K562 (cell line): Measurements from ENCODE around the gene CACNB1. TPM values are rescaled to one million over a fixed set of nuclear protein-coding genes. Genes with fewer than 3 reads are reported as not detected.
A peak's percentile ranks its signal among the peaks of the same experiment; 100 is the strongest.

Experiments
- ATAC-seq: fragments of 200-7000 bp; cut with Tn5 transposase; 3 replicates; pipeline ENCODE4 v1.9.1; 2020; ENCODE audit warnings: moderate library complexity
- BruUV-seq: library from RNA; stranded (reverse); fragments of 400-500 nt; replicated peaks from 2 replicates; lab custom pipeline; 2021; lab: Mats Ljungman, UMichigan
- CTCF ChIA-PET: fragments of 300-600 bp; formaldehyde crosslinking; extraction: SDS; loops from one replicate; lab custom pipeline; 2021; ENCODE audit warnings: low intra/inter-chr PET ratio; lab: Yijun Ruan, JAX
- POLR2A ChIA-PET: fragments of 300-600, 350-650 bp; sonication (Branson Sonifier 250); formaldehyde crosslinking; extraction: SDS; loops from one replicate; lab custom pipeline; 2021; ENCODE audit warnings: antibody characterized with exemption, inconsistent platforms; lab: Yijun Ruan, JAX
- DNase-seq, 4 experiments: peaks; one replicate each; pipeline versions ENCODE4 v3.0.0 to v3.0.0-alpha.2; 2011 to 2018; ENCODE audit warnings: low spot score in 3 of 4, mixed read lengths in 3 of 4; ENCODE audit errors: extremely low read depth in 1 of 4
- FAIRE-seq: peaks from 2 replicates; lab custom pipeline; 2011; peaks lifted over from hg19 to GRCh38; lab: Jason Lieb, UNC
- H2AFZ ChIP-seq: 2 replicates; pipeline ENCODE4 v1.6.0; 2011; ENCODE audit warnings: low read depth, low read length, control low read depth, inconsistent platforms
- H3K27ac ChIP-seq: fragments of 200-600 bp; 3 replicates; pipeline ENCODE4 v1.8.0; 2011; ENCODE audit warnings: low read depth, mild to moderate bottlenecking, control low read depth, inconsistent platforms, low read length, moderate library complexity, mixed read lengths; ENCODE audit errors: extremely low read depth
- H3K27me3 ChIP-seq, 2 experiments: fragments of 300-600 bp in 1 of 2; 2 replicates in 1 of 2; 3 replicates in 1 of 2; pipeline versions ENCODE4 v1.6.0 to v1.8.0; 2011; ENCODE audit warnings: inconsistent platforms in 2 of 2, low read length in 2 of 2, mild to moderate bottlenecking in 1 of 2, mixed read lengths in 1 of 2, moderate library complexity in 1 of 2; ENCODE audit not compliant: control insufficient read depth in 2 of 2, insufficient read depth in 2 of 2
- H3K36me3 ChIP-seq: fragments of 300-600 bp; 3 replicates; pipeline ENCODE4 v1.8.0; 2011; ENCODE audit warnings: mild to moderate bottlenecking, low read length, inconsistent platforms; ENCODE audit not compliant: control insufficient read depth, insufficient read depth
- H3K4me1 ChIP-seq, 2 experiments: fragments of 200-600 bp in 1 of 2; replicated peaks in 1 of 2; 2 replicates in 1 of 2; 3 replicates in 1 of 2; pipeline versions ENCODE4 v1.5.1 to v1.8.0; 2011; ENCODE audit warnings: inconsistent platforms in 2 of 2, low read length in 2 of 2, mild to moderate bottlenecking in 1 of 2, mixed read lengths in 1 of 2, moderate library complexity in 1 of 2; ENCODE audit not compliant: control insufficient read depth in 2 of 2, insufficient read depth in 2 of 2
- H3K4me2 ChIP-seq: 2 replicates; pipeline ENCODE4 v1.6.1; 2011; ENCODE audit warnings: low read length, control low read depth, inconsistent platforms, mixed read lengths; ENCODE audit not compliant: insufficient read depth
- H3K4me3 ChIP-seq: fragments of 200-600 bp; sonication (generic), shearing (Covaris generic); 2 replicates; pipeline ENCODE4 v1.5.1; 2016; ENCODE audit warnings: control low read depth, inconsistent platforms
- H3K79me2 ChIP-seq: fragments of 200-600 bp; 3 replicates; pipeline ENCODE4 v1.8.0; 2011; ENCODE audit warnings: low read length, inconsistent platforms; ENCODE audit not compliant: control insufficient read depth, insufficient read depth
- H3K9ac ChIP-seq, 2 experiments: 2 replicates each; pipeline versions ENCODE4 v1.6.0 to v1.6.1; 2011; ENCODE audit warnings: low read depth in 2 of 2, low read length in 2 of 2, control low read depth in 1 of 2, inconsistent platforms in 1 of 2, mild to moderate bottlenecking in 1 of 2, mixed read lengths in 1 of 2; ENCODE audit not compliant: insufficient read depth in 1 of 2
- H3K9me1 ChIP-seq: one replicate; pipeline ENCODE4 v1.6.0; 2011; ENCODE audit warnings: inconsistent platforms, mild to moderate bottlenecking, low read length, moderate library complexity; ENCODE audit not compliant: control insufficient read depth, insufficient read depth
- H3K9me3 ChIP-seq: replicated peaks from 2 replicates; pipeline ENCODE4 v1.5.1; 2011; ENCODE audit warnings: low read depth, low read length, inconsistent platforms; ENCODE audit not compliant: control insufficient read depth, insufficient read depth
- H4K20me1 ChIP-seq: replicated peaks from 2 replicates; pipeline ENCODE4 v1.6.1; 2011; ENCODE audit warnings: low read length, inconsistent platforms, mixed read lengths; ENCODE audit not compliant: control insufficient read depth, insufficient read depth
- FOSL1 ChIP-seq: fragments of 200-800 bp; sonication (Bioruptor generic); conservative IDR thresholded peaks from 2 replicates; pipeline ENCODE4 v1.6.1; 2016; ENCODE audit warnings: missing genetic modification characterization, missing compliant biosample characterization
- MEF2A ChIP-seq: IDR thresholded peaks from 2 replicates; pipeline ENCODE4 v1.6.1; 2011; ENCODE audit warnings: low read depth, mild to moderate bottlenecking, low read length, moderate library complexity; ENCODE audit not compliant: control insufficient read depth
- RFX1 ChIP-seq: fragments of 450-650 bp; IDR thresholded peaks from 2 replicates; pipeline ENCODE4 v1.6.1; 2016; ENCODE audit warnings: mild to moderate bottlenecking, moderate library complexity
- RUNX1 ChIP-seq: sonication (generic); IDR thresholded peaks from 2 replicates; pipeline ENCODE4 v1.6.1; 2016; ENCODE audit warnings: antibody characterized with exemption, low read depth
- ZFP36 ChIP-seq: fragments of 150-350 bp; IDR thresholded peaks from 2 replicates; pipeline ENCODE4 v1.6.1; 2018; ENCODE audit warnings: low read length, low read depth; ENCODE audit not compliant: partially characterized antibody
- ZKSCAN8 ChIP-seq: fragments of 200-800 bp; sonication (Bioruptor generic); IDR thresholded peaks from 2 replicates; pipeline ENCODE4 v1.6.1; 2016; ENCODE audit warnings: missing genetic modification characterization, missing compliant biosample characterization
- ZNF589 ChIP-seq: fragments of 200-800 bp; sonication (Bioruptor generic); IDR thresholded peaks from 2 replicates; pipeline ENCODE4 v1.6.1; 2016; ENCODE audit warnings: low read depth, missing genetic modification characterization, missing compliant biosample characterization
- WGBS: fragments of 100-300 bp; shearing (Covaris generic); methylation state at CpG from one replicate; pipeline ENCODE4 v1.1.6; 2016; ENCODE audit warnings: low coverage, mixed read lengths; ENCODE audit not compliant: insufficient coverage; ENCODE audit errors: missing lambda C conversion rate; 5-methylcytosine and 5-hydroxymethylcytosine counted together
- in situ Hi-C: fragments of 300-500 bp; cut with MboI; formaldehyde crosslinking; loops from 4 replicates; pipeline ENCODE4 v1.15.0; 2018; ENCODE audit warnings: inconsistent platforms, mixed read lengths
- intact Hi-C: fragments of 100-400 bp; cut with micrococcal nuclease; formaldehyde crosslinking; loops from 2 replicates; pipeline ENCODE4 v1.14.2; 2022
- polyA plus RNA-seq, 8 experiments: library from polyadenylated mRNA; depleted of rRNA in 4 of 8; stranded (reverse) in 5 of 8; unstranded in 3 of 8; fragments of >200 nt; fragmentation: Nextera tagmentation in 2 of 8; fragmentation: Illumina TruSeq in 1 of 8; extraction: Ambion mirVana in 2 of 8; extraction: Trizol in 1 of 8; gene quantifications; 2 replicates each; pipeline versions ENCODE4 v1.2.1 to v1.2.3, GENCODE V29; 2011 to 2014; ENCODE audit warnings: inconsistent platforms in 1 of 8, missing spikeins in 1 of 8
- total RNA-seq, 7 experiments: library from RNA; depleted of rRNA in 6 of 7; stranded (reverse); fragments of >200 nt in 6 of 7; fragmentation: Illumina TruSeq in 2 of 7; extraction: Trizol in 2 of 7; gene quantifications; 2 replicates each; pipeline versions ENCODE4 v1.2.1 to v1.2.3, GENCODE V29; 2011 to 2021; ENCODE audit warnings: low replicate concordance in 1 of 7

The CACNB1 gene
- total and polyA plus RNA-seq, 9 of the 15 experiments (the other 6 are each of a cell fraction or from before 2014, with no cell fraction given): 0.08 to 7.4 (median 3.0) TPM

DNA sequence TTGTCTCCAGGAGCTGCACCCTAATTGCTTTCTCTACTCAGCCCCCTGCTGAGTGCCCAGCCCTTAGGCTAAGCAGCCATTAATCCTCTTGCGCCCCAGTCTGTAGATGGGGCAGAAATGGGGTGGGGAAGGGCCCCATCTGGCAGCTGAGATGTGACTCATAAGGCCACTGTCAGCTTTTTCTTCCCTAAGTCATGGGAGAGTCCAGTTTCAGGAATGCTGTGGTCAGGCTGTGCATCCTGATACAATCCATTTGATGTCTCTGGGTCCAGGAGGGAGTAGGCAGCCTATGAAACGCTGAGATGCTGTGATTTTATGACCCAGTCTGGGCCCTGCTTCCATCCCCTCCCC is 58.3 kb downstream of the CACNB1 start:
- FAIRE-seq (no peak), ATAC-seq (no peak), DNase-seq (no peak)
- CTCF ChIA-PET: no interaction called here
- intact Hi-C loops: no loop called here
- H3K79me2 ChIP-seq: no peaks in the 10 kb centered on the region
- no peaks in the 10 kb centered on the region for H3K9me1 ChIP-seq
- H2AFZ ChIP-seq: no peak overlapping the region
- in situ Hi-C loops: no loop called here
- H3K4me3 ChIP-seq: no peak overlapping the region
- H3K9ac ChIP-seq: no peak overlapping the region
- H4K20me1 ChIP-seq: no peaks in the 10 kb centered on the region
- TF ChIP-seq MEF2A (no peak), RUNX1 (no peak), ZNF589 (no peak), ZKSCAN8 (CRISPR knock-in tag) (no peak), RFX1 (no peak), ZFP36 (peak; percentile 44), FOSL1 (peak; percentile 53; the same call in 1 of the 2 replicates)
- no peak overlapping the region for H3K4me2 ChIP-seq
- WGBS: 15% methylated on average over 2 of the region's 2 CpGs
- H3K4me1 ChIP-seq: peaks cover 0 to 8% of the 10 kb centered on the region in 2 experiments; a peak in 1 of 5 replicates
- POLR2A ChIA-PET: no interaction called here
- no peaks in the 10 kb centered on the region for H3K36me3 ChIP-seq
- no TSS peak for BruUV-seq
- no peak overlapping the region for H3K27ac ChIP-seq
- H3K9me3 ChIP-seq: no peaks in the 10 kb centered on the region
- H3K27me3 ChIP-seq: peaks cover 10 to 47% of the 10 kb centered on the region in 2 experiments; a peak in 3 of 5 replicates
